CD4-positive, alpha-beta T cell treated with Interferon gamma for 1 hour (primary cell): ENCODE data around the gene GREB1.

ENCODE experiments used
- DNase-seq: peaks from one replicate; pipeline ENCODE4 v3.0.0-alpha.2; 2020

GREB1 gene, protein sequence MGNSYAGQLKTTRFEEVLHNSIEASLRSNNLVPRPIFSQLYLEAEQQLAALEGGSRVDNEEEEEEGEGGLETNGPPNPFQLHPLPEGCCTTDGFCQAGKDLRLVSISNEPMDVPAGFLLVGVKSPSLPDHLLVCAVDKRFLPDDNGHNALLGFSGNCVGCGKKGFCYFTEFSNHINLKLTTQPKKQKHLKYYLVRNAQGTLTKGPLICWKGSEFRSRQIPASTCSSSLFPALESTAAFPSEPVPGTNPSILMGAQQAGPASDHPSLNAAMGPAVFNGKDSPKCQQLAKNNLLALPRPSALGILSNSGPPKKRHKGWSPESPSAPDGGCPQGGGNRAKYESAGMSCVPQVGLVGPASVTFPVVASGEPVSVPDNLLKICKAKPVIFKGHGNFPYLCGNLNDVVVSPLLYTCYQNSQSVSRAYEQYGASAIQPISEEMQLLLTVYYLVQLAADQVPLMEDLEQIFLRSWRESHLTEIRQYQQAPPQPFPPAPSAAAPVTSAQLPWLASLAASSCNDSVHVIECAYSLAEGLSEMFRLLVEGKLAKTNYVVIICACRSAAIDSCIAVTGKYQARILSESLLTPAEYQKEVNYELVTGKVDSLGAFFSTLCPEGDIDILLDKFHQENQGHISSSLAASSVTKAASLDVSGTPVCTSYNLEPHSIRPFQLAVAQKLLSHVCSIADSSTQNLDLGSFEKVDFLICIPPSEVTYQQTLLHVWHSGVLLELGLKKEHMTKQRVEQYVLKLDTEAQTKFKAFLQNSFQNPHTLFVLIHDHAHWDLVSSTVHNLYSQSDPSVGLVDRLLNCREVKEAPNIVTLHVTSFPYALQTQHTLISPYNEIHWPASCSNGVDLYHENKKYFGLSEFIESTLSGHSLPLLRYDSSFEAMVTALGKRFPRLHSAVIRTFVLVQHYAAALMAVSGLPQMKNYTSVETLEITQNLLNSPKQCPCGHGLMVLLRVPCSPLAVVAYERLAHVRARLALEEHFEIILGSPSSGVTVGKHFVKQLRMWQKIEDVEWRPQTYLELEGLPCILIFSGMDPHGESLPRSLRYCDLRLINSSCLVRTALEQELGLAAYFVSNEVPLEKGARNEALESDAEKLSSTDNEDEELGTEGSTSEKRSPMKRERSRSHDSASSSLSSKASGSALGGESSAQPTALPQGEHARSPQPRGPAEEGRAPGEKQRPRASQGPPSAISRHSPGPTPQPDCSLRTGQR (N-terminal part only)

DNA sequence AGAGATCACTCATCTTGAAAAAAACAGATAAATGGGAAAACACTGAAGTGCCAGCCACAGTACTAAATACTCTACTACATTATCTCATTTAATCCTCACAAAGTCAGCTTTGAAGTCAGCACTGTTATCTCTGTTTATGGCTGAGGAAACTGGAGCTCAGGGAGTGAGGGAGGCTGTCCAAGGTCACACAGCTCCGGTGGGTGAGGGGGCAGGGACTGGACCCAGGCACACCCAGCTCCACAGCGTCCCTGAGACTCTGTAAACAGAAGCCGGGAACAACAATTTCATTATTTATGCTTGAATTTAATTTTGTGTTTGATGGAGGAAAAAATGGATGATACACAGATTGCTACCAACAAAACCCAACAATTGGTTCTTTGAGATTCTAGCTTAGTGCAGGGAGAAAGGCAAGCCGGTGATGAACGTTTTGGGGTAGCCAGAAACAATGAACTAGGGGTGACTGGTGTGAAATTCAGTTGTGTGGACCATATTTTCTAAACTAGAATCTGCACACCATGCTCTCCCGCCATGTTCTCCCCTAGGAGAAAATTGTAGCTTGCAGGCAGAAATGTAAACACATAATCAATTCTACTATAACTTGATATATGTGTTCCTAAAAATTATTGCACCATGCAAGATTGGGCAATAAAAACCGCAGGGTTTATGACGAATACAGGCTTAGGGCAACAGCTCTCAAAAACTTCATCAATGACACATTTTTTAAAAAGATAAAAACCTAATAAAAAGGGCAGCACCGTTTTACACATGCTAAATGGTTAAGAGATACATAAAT lies at the start of gene GREB1:
GREB1 (plus strand) TSS at position 768 of the 793 bp plus-strand sequence. CDS start 22,570 bp downstream, outside the sequence.
- no peak for DNase-seq

DNA sequence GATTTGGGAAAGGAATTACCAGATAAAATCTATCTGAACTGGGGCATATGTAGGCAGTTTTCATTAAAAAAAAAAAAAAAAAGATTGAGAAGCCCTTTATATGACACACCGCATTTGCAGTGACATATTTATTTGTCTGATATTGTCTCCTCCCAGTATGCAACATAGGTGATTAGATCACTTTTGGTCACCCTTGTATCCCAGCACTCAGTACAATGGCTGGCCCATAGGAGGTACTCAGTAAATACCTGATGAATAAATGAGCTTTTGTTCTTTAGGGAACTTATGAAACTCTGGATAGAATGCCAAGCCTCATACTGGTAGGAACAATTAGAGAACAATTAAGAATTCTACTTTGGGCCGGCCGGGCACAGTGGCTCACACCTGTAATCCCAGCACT lies 45.0 kb upstream of the GREB1 start:
- no peak for DNase-seq

GRCh38 chr2:11490194-11490593 lies 43.7 kb upstream of the GREB1 start:
- DNase-seq, result no peak

DNA sequence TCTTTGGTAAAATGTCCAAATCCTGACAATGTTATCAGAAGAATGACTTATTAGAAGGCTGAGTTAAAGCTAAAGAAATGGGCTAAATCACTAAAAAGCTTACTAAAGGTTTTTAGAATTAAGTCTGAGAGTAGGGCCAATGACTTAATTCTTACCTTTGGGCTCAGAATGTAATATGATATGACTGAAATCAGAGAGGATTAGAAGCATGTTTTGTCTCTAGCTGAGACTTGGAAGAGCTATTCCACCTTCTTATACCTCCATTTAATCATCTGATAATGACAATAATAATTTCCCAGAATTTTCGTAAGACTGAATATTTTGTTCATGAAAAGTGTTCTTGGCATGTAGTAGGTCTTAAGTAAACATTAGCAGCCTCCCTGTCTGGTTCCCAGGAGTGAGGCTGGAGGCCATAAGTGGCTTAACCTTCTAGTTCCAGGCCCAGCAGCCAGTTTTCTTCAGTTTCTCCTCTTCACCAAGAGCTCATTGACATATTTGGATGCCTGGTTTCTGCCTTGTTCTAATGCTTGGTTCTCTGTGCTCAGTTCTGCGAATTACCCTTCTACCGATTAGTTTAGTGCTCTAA lies 42.4 kb upstream of the GREB1 start:
- no peak for DNase-seq

DNA sequence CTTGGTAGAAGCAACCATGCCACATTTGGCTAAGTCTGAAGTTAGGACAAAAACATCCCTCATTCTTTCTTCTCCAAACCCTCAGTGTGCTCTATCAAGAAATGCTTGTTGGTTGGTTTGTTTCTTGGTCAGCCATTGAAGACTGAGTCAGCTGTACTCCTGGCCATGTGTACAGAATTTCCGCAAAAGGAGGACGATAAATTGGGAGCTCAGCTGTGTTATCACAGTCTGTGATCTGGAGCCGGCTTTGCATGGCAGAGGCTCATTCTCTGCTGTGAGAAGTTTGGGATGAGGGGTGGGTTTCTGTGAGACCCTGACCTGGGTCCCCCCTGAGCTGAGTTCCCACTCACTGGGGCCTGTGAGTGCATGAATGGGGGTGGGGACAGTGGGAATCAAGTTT lies 41.6 kb upstream of the GREB1 start:
- DNase-seq, result no peak

GRCh38 chr2:11492720-11493119 lies 41.1 kb upstream of the GREB1 start:
- no peak for DNase-seq

- no peak for DNase-seq
Observed at GRCh38 chr2:11493282-11493681, 40.6 kb upstream of the GREB1 start.

DNA sequence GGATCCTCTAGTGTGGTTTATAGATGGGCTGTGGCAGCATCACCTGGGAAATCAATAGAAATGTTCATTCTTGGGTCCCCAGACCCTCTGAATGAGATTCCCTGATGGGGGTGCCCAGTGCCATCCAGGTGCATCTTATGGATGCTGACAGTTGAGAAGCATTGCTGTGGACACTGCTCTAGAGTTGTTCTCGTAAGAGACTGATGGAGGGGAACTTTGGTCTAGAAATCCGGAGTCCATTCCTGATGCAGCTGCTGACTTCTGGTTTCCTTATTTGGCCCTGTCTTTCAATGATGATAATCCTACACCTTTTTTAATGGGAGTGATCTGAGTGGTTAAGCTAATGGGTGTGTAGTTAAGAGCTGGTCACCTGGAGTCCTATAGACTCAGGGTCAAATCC lies 39.5 kb upstream of the GREB1 start:
- DNase-seq, result no peak

DNA sequence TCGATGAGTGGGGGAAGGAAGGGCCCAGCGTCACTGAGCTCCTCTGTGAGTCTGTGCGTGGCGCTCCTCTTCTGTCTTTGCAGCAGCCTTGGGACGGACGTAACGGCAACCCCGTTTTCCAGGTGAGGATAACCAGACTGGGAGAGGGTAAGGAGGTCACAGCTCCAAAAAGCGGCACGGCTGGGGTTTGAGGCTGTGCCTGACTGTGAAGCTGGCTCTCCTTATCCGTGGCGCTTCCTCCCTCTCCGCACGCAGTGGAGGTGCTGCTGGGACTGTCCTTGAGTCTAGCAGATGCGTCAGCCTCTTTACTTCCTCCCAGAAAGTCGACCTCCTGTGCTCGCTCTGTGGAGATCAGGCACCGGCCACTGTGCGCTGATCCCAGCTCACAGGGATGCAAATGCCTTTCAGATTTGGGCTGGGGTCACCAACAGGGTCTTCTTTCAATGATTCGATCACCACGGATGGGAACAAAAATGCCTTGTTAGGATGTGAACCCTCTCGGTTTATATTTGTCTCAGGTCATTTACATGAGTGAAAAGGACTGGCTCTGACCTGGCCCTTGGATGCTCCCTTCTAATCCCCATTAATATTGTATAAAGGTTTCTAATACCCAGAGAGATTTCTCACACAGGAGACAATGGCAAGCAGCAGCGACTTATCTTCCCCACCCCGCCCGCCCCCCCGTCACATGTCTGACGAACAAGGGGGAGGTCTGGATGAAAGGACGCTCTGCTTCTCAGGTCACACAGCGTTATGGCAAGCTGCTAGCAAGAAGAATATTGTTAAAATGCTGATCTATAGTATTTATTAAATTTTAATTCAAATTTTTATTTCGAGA lies 37.8 kb upstream of the GREB1 start:
- no peak for DNase-seq

DNA sequence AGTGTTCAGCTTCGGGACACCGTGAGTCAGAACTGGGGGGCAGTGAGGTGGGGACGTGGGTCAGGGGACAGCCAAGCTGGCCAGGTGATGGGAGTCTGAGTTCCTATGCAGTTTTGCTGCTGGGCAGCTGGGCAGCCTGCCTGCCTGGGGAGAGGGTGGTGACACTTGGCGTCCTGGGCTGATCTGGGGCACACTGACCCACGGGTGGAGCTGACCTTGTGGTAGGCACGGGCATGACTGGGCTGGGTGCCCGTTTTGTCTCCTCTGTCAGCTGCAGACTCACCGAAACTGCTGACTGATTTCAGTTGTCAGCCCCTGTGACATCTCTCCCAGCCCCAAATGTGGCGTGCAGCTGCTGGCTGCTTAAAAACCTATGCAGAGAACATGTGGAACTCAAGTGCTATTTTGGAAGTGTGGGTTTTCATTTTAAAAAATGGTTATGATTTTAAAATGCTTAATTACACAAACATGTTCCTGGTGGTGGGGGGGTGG lies 35.3 kb upstream of the GREB1 start:
- DNase-seq, result no peak

DNA sequence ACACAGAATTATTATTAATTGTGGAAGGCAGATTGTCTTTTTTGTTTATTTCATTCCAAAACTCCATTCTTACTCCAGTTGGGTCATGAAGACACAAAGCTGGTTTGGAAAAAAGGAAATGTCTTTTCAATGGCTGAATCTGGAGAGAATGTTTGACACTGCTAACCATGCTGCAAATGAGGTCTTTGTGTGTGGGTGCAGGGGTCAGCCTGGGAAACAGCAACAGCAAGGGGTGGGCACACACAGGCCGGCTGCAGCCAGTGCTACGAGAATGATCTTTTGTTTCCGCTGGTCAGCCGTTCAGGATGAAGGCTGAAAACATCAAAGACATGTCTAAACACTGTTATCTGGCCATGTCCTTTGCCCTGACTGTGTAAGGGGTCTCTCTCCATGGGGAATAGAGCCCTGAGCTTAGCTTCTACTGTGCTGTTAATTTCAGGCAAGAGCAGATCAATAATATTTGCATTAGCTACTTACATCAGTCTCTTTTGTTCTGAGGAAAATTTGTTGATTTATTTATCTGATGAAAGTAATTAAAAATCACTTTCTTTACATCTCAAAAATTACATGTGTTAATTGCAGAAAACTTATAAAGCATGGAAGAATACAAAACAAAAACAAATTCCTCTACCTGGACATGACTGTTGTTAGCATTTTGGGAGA lies 34.6 kb upstream of the GREB1 start:
- DNase-seq, result no peak

GRCh38 chr2:11500702-11501303 lies 33.0 kb upstream of the GREB1 start:
- DNase-seq, result no peak

DNA sequence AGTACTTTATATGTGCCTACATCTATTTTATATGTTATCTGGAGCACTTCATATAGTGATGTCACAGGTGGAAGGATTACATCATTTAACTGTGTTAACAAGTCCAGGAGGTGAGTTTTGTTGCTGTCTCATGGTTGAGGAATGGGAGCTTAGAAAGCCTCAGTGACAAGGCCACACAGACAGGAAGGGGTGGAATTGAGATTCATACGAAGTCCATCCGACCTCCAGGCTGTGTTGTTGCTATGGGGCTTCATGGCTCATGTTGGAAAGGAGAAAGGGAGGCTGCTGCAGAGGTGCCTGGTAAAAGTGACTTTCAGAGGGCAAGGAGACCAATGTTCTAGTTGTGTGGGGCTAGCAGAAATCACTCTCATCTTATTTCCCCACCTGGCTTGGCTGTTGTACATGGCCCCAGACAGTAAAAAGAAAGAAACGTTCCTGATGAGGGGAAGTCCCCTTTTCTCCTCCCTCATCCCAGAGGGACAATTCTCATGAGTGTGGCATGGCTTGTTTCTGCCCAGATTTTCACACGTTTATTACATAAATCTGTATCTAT lies 31.0 kb upstream of the GREB1 start:
- no peak for DNase-seq

DNA sequence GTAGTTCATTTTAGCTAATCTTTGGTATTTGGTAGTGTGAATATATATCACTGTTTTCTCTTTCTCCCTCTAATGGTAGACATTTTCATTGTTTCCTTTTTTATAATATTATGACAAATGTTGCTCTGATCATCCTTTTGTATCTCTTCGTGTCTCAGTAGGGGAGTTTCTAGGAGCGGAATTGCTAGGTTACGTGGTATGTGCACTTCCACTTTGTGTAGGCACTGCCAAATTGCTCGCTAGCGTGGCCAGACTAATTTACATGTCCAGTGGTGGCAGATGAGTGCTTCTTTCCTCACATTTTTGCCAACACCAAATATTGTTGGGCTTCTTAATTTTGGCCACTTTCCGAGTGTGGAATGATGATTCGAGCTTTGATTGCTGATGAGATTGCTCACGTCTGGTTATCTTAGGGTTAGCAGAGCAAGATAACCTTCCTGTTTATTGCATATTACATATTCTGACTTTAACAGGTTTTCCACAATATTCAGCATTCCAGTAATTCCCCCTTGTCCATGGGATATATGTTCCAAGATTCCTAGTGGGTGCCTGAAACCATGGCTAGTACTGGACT lies 30.4 kb upstream of the GREB1 start:
- no peak for DNase-seq

DNA sequence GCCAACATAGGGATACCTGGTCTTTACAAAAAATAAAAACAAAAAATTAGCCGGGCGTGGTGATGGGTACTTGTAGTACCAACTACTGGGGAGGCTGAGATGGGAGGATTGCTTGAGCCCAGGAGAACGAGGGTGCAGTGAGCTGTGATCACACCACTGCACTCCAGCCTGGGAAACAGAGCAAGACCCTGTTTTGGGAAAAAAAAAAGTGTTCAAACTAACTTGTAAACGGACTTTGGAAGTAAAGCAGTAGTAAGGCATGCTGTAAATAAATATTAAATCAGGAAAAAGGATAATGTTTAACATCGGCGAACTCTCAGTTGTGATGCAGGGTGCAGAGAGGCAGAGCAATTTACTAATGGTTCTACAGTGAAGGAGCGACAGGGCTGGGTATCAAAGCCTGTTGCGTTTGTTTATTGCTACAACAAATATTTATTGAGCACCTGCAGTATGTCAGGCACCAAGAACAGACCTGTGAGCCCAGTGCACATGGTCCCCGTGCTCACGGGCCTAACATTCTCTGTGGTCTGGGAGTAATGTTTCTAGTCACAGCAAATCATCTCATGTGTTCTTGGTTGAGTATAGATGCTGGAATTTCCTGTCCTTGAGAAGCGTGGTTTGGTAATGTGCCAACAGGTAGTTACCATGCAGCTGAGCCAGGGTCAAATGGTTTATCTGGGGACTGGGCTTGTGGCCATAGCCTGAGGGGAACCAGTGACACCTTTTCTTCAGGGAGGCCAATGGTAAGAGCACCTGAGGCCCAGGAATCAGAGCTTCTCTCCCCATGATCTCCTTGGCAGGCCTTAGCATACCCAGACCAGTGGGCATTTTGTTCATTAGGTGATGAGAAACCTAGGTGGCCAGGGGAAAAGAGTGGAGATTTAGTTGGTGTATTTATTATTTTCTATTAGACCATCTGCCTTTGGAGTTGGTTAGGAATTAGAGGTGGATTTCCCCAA lies 27.9 kb upstream of the GREB1 start:
- DNase-seq, result no peak

DNA sequence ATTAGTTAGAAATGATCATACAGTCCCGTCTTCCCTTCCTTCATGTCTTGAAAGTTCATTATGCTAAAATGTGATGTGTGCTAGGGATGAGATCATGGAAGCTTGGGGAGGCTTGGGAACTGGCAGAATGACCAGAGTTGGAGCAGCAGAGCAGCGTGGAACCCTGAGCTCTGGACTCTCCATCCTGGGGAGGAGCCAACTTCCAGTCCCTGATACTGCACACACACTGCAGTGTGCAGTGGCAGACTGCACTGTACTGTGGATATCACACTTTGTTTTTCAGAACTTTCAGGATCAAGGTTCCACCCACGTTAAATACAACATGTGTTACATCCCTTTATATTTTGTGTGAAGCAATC lies 27.3 kb upstream of the GREB1 start:
- no peak for DNase-seq

DNA sequence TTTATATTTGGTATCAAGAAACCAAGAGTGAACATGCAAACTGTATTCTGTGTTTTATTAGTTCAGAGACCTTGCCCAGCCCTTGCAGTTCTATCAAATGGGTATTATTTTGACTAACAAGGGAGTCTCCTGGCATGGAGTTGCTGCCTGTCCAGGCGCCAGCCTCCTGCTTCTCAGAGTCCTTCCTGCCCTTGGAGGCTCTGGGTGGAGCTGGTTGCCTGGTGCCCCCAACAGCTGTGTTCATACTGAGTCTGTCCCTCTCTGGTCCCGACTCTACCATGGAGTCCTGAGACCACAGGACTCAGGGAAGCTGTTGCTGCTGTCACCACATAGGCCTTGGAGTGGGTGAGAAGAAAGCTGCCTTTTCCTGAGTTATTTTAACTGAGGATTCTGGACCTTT lies 26.3 kb upstream of the GREB1 start:
- DNase-seq, result no peak

DNA sequence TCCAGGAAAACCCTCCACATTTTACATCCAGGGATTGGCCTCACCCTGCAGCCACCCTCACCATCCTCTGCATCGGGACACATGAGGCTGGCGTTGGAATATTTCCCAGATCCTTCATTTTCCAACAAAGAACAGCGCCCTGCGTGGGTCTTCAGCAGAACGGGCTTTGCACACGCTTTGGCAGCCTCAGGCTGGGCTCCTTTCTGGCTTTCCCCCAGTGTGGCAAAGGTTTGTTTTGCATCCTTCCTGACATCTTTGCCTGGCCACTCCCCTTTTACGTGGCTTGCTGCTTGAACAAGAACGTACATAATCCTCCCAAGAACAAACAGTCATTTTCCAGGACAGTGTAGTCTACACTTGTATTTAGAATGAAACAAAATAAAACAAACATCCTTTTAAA lies 25.6 kb upstream of the GREB1 start:
- no peak for DNase-seq
